Measurements from ENCODE around the gene DTYMK. TPM values are rescaled to one million over a fixed set of nuclear protein-coding genes. Genes with fewer than 3 reads are reported as not detected.

Gene DTYMK
- total and polyA plus RNA-seq, 2 of the 8 experiments (the other 6 are each of a cell fraction or from before 2014, with no cell fraction given) = 58.3 to 69.9 TPM

- Histone ChIP-seq H3K4me1 (replicated peaks in 1 of 4; ENCODE audit: control insufficient read depth in 3 of 4, insufficient read depth in 4 of 4, low read length in 3 of 4) (no peaks in the 10 kb centered on the region), H3K4ac (replicated peaks; ENCODE audit: insufficient read length, low read depth, low read length) (no peak overlapping the region), H3K79me1 (ENCODE audit: low read depth, low read length) (no peaks in the 10 kb centered on the region; the same call in 1 of the 2 replicates), H4K8ac (ENCODE audit: extremely low read depth, insufficient read depth, low read length) (no peak overlapping the region), H2AFZ (ENCODE audit: low read length) (no peak overlapping the region), H2BK15ac (ENCODE audit: low read length) (no peak overlapping the region), H3K27me3 (replicated peaks in 1 of 4; ENCODE audit: control insufficient read depth in 3 of 4, extremely low read depth in 1 of 4, insufficient read depth in 3 of 4, low read length in 3 of 4) (no peaks in the 10 kb centered on the region), H2BK120ac (replicated peaks; ENCODE audit: low read depth, low read length) (no peak overlapping the region), H2BK5ac (ENCODE audit: low read depth, low read length) (no peak overlapping the region; the same call in 1 of the 2 replicates), H3K18ac (ENCODE audit: extremely low read depth, low read length) (no peak overlapping the region), H2BK20ac (ENCODE audit: low read length) (no peak overlapping the region), H3K27ac (ENCODE audit: low read depth, low read length) (0 out of 2 replicates have a peak overlapping the region, but pooled peaks have one; percentile 14), H3K79me2 (ENCODE audit: control insufficient read depth in 1 of 2, insufficient read depth in 2 of 2, low read length in 2 of 2) (no peaks in the 10 kb centered on the region), H2AK5ac (ENCODE audit: low read depth, low read length) (no peak overlapping the region), H2BK12ac (ENCODE audit: low read depth, low read length) (no peak overlapping the region), H4K91ac (replicated peaks; ENCODE audit: insufficient read length, low read length) (no peak overlapping the region), H4K5ac (ENCODE audit: insufficient read length, low read depth, low read length) (no peak overlapping the region), H3K9me3 (ENCODE audit: insufficient read depth in 2 of 2, low read depth in 1 of 2, low read length in 1 of 2) (no peaks in the 10 kb centered on the region), H3K23ac (ENCODE audit: insufficient read length) (no peak overlapping the region), H3K56ac (replicated peaks; ENCODE audit: insufficient read length, low read depth, low read length) (no peak overlapping the region), H4K20me1 (replicated peaks in 1 of 2; ENCODE audit: control insufficient read depth in 1 of 2, insufficient read depth in 2 of 2, low read length in 2 of 2) (peaks cover 2 to 12% of the 10 kb centered on the region in 2 experiments), H3K36me3 (ENCODE audit: control insufficient read depth in 2 of 4, insufficient read depth in 4 of 4, low read length in 3 of 4) (peaks cover 9 to 38% (median 29%) of the 10 kb centered on the region in 4 experiments), H3K14ac (ENCODE audit: insufficient read length) (no peak overlapping the region), H3K4me2 (ENCODE audit: insufficient read depth in 1 of 2, low read depth in 2 of 2, low read length in 2 of 2) (no peak overlapping the region), H3K9ac (replicated peaks in 1 of 4; ENCODE audit: extremely low read depth in 1 of 4, low read depth in 3 of 4, low read length in 3 of 4) (no peak overlapping the region), H3K23me2 (ENCODE audit: low read depth, low read length) (no peaks in the 10 kb centered on the region), H3K4me3 (ENCODE audit: extremely low read depth in 1 of 4, insufficient read depth in 2 of 4, low read depth in 3 of 4, low read length in 4 of 4) (no peak overlapping the region)
- ChIA-PET POLR2A (ENCODE audit: partially characterized antibody) (interaction anchor here (1.1 to 20.2 kb wide), 4 partner anchors 12 to 47 kb away, joined by 3 to 265 read pairs (median 33); partner anchors contain the start of genes DTYMK and ING5), CTCF (ENCODE audit: partially characterized antibody) (interaction anchor here (0.6 to 1.3 kb wide), 4 partner anchors 10 to 205 kb away, joined by 3 to 4 read pairs (median 4); no protein-coding TSS in a partner anchor)
- 90% methylated on average over 21 of the region's 21 CpGs; no CpG with 5 or more reads in 1 of the 2 experiments for WGBS, 2 experiments (ENCODE audit: extremely low coverage in 1 of 2, insufficient coverage in 1 of 2, insufficient read length in 1 of 2, insufficient replicate concordance in 2 of 2, low coverage in 1 of 2, low lambda C conversion rate in 2 of 2, missing lambda C conversion rate in 1 of 2)
- FAIRE-seq = no peak
- peak in 1 of 2 experiments; percentile 63 for DNase-seq (ENCODE audit: low read depth in 1 of 2, low spot score in 2 of 2)
- TF ChIP-seq TEAD4 (IDR thresholded peaks at IDR 0.05; ENCODE audit: low read depth, low read length) (no peak), CTCF (IDR thresholded peaks at IDR 0.05; ENCODE audit: control extremely low read depth in 1 of 3, insufficient read depth in 1 of 3, low read depth in 1 of 3, low read length in 3 of 3) (peak in 2 of 3 experiments; percentile 26 to 34; a peak in 2 of 4 replicates), SP1 (IDR thresholded peaks at IDR 0.05; ENCODE audit: low read depth, low read length) (no peak), TCF12 (IDR thresholded peaks at IDR 0.05; ENCODE audit: low read depth, low read length) (no peak), BCL11A (IDR thresholded peaks at IDR 0.05; ENCODE audit: low read depth in 2 of 2, low read length in 2 of 2) (no peak), YY1 (IDR thresholded peaks at IDR 0.05; ENCODE audit: low read depth, low read length) (peak; percentile 45; the same call in 1 of the 2 replicates), CBX5 (IDR thresholded peaks at IDR 0.05; ENCODE audit: low read depth, low read length) (no peak)
Measured at GRCh38 chr2:241673797-241674725, 12.6 kb downstream of the DTYMK start.
